ENCODE measurements around the gene NRG3.

NRG3 gene

DNA sequence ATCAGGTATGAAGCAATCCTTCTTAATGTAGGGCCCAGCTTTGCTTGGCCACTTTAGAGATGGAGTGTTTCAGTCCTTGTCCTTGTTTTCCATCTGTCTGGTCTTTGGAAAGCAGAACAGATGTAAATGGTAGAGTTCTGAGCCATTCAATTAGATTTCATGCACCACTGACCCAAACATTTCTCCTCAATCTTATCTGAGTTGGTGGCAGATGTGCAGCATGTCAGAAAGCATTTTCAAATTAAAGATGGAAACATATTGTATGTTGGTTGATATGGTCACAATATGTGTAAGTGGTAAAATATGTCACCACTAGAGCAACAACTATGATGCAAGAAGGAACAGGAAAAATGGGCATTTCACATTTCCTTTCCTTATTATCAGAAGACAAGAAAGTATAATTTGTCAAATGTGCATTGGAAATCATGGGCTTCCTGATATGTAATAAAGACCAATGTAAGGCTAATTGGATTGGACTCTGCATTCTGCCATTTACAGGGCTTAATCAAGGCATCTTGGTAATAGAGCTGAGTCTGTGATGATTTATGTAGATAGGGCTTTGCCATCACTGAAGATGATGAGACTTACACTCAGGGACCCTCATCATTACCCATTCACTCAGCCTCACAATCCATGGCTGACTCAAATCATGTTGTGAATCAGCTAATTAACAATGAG, 750.7 kb downstream of the NRG3 start:
- Histone ChIP-seq H3K27me3 (ENCODE audit: control insufficient read depth, low read length) (no peaks in the 10 kb centered on the region), H3K27ac (ENCODE audit: low read depth, low read length) (no peak overlapping the region), H3K4me2 (ENCODE audit: low read length) (no peak overlapping the region), H3K79me2 (ENCODE audit: control insufficient read depth, low read length) (no peaks in the 10 kb centered on the region), H4K20me1 (ENCODE audit: control insufficient read depth, insufficient read depth, low read depth, low read length) (no peaks in the 10 kb centered on the region), H3F3A (ENCODE audit: control insufficient read depth, insufficient read depth) (no peaks in the 10 kb centered on the region), H3K9me2 (replicated peaks; ENCODE audit: control insufficient read depth, low read length) (no peaks in the 10 kb centered on the region), H3K4me3 (ENCODE audit: low read length) (no peak overlapping the region), H3K9me3 (ENCODE audit: control insufficient read depth, insufficient read depth, low read length) (no peaks in the 10 kb centered on the region), H3K36me3 (ENCODE audit: control insufficient read depth, low read length) (no peaks in the 10 kb centered on the region), H3K4me1 (ENCODE audit: control insufficient read depth, low read length) (no peaks in the 10 kb centered on the region)
- TF ChIP-seq CTCF (IDR thresholded peaks at IDR 0.05; ENCODE audit: low read depth, low read length, poor library complexity, severe bottlenecking) (no peak), EZH2phosphoT487 (IDR thresholded peaks at IDR 0.05; ENCODE audit: borderline replicate concordance, low read length) (no peak)

DNA sequence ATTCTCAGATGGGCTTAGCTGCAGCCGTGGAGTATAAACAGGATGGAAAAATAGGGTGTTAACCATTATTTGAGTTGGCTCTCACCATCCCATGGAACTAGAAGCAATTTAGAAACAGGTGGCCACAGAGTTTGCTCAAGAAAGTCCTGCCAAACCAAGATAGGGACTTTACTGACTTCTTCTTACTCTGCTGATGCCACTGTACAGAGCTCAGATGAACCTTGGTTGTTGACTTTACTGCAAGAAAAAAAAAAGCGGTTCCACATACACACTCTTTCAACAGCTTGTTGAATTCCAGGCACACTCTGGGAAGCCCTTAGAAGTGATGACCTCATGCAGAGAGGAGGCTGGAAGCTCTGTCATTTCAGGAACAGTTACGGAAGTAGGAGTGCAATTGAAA, 753.4 kb downstream of the NRG3 start:
- TF ChIP-seq CTCF (IDR thresholded peaks at IDR 0.05; ENCODE audit: low read depth, low read length, poor library complexity, severe bottlenecking) = no peak
- no peak for TF ChIP-seq EZH2phosphoT487 (IDR thresholded peaks at IDR 0.05; ENCODE audit: borderline replicate concordance, low read length)
- Histone ChIP-seq H3K4me2 (ENCODE audit: low read length) (no peak overlapping the region), H3K36me3 (ENCODE audit: control insufficient read depth, low read length) (no peaks in the 10 kb centered on the region), H3K9me3 (ENCODE audit: control insufficient read depth, insufficient read depth, low read length) (no peaks in the 10 kb centered on the region), H3K4me1 (ENCODE audit: control insufficient read depth, low read length) (no peaks in the 10 kb centered on the region), H3K79me2 (ENCODE audit: control insufficient read depth, low read length) (no peaks in the 10 kb centered on the region), H3K27me3 (ENCODE audit: control insufficient read depth, low read length) (no peaks in the 10 kb centered on the region), H3K27ac (ENCODE audit: low read depth, low read length) (no peak overlapping the region), H3F3A (ENCODE audit: control insufficient read depth, insufficient read depth) (no peaks in the 10 kb centered on the region), H3K9me2 (replicated peaks; ENCODE audit: control insufficient read depth, low read length) (no peaks in the 10 kb centered on the region), H4K20me1 (ENCODE audit: control insufficient read depth, insufficient read depth, low read depth, low read length) (no peaks in the 10 kb centered on the region), H3K4me3 (ENCODE audit: low read length) (no peak overlapping the region)

DNA sequence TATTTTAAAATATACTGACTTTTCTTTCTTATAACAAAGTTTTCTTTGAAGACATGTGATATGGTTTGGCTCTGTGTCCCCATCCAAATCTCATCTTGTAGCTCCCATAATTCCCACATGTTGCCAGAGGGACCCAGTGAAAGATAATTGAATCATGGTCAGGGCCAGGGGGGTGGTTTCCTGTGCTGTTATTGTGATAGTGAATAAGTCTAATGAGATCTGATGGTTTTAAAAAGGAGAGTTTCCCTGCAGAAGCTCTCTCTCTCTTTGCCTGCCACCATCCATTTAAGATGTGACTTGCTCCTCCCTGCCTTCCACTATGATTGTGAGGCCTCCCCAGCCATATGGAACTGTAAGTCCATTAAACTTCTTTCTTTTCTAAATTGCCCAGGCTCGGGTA, 768.1 kb downstream of the NRG3 start:
- Histone ChIP-seq H3F3A (ENCODE audit: control insufficient read depth, insufficient read depth) (no peaks in the 10 kb centered on the region), H3K4me2 (ENCODE audit: low read length) (no peak overlapping the region), H3K9me2 (replicated peaks; ENCODE audit: control insufficient read depth, low read length) (no peaks in the 10 kb centered on the region), H3K4me1 (ENCODE audit: control insufficient read depth, low read length) (no peaks in the 10 kb centered on the region), H3K4me3 (ENCODE audit: low read length) (no peak overlapping the region), H3K9me3 (ENCODE audit: control insufficient read depth, insufficient read depth, low read length) (no peaks in the 10 kb centered on the region), H3K27me3 (ENCODE audit: control insufficient read depth, low read length) (no peaks in the 10 kb centered on the region), H3K27ac (ENCODE audit: low read depth, low read length) (no peak overlapping the region), H3K79me2 (ENCODE audit: control insufficient read depth, low read length) (no peaks in the 10 kb centered on the region), H3K36me3 (ENCODE audit: control insufficient read depth, low read length) (no peaks in the 10 kb centered on the region), H4K20me1 (ENCODE audit: control insufficient read depth, insufficient read depth, low read depth, low read length) (no peaks in the 10 kb centered on the region)
- TF ChIP-seq EZH2phosphoT487 (IDR thresholded peaks at IDR 0.05; ENCODE audit: borderline replicate concordance, low read length) (no peak), CTCF (IDR thresholded peaks at IDR 0.05; ENCODE audit: low read depth, low read length, poor library complexity, severe bottlenecking) (no peak)

All from DOHH2 (cell line).